Measurements from ENCODE around the gene DOHH. TPM values are rescaled to one million over a fixed set of nuclear protein-coding genes. Genes with fewer than 3 reads are reported as not detected.

Gene DOHH
- total and polyA plus RNA-seq, 2 experiments from 2014 or later, result 19.0 to 34.7 TPM

GRCh38 chr19:3527238-3527910 is 26.9 kb upstream of the DOHH start:
- H3K4me3 Mint-ChIP-seq, result no peak overlapping the region
- Histone ChIP-seq H3K79me2 (replicated peaks; ENCODE audit: insufficient read depth) (no peaks in the 10 kb centered on the region), H3K9me2 (ENCODE audit: insufficient read depth) (no peaks in the 10 kb centered on the region), H3K4me1 (ENCODE audit: insufficient read depth) (no peaks in the 10 kb centered on the region), H3K27me3 (ENCODE audit: insufficient read depth) (no peaks in the 10 kb centered on the region), H3K36me3 (ENCODE audit: insufficient read depth) (no peaks in the 10 kb centered on the region), H4K20me1 (replicated peaks; ENCODE audit: insufficient read depth) (no peaks in the 10 kb centered on the region; the same call in 1 of the 2 replicates), H3K4me2 (no peak overlapping the region), H3K4me3 (no peak overlapping the region), H2AFZ (no peak overlapping the region), H3F3A (replicated peaks; ENCODE audit: low read depth) (no peaks in the 10 kb centered on the region), H3K27ac (ENCODE audit: low read depth) (no peak overlapping the region)
- H3K27ac Mint-ChIP-seq, result no peak overlapping the region
- ATAC-seq, result no peak
- H3K36me3 Mint-ChIP-seq (ENCODE audit: low read depth), result peaks cover 10% of the 10 kb centered on the region
- DNase-seq (ENCODE audit: low spot score), result no peak
- no peaks in the 10 kb centered on the region for H3K9me3 Mint-ChIP-seq
- H3K4me1 Mint-ChIP-seq, result no peaks in the 10 kb centered on the region; the same call in 2 of the 3 replicates
- no peak for TF ChIP-seq STAT1 (IDR thresholded peaks at IDR 0.05; ENCODE audit: unreplicated experiment)
- TF ChIP-seq CREB1 (CRISPR knock-in tag; IDR thresholded peaks at IDR 0.05; ENCODE audit: low read depth), result no peak
- no peak for TF ChIP-seq ZNF331 (CRISPR knock-in tag; IDR thresholded peaks at IDR 0.05; ENCODE audit: low read depth)
- TF ChIP-seq REST (IDR thresholded peaks at IDR 0.05; ENCODE audit: unreplicated experiment), result no peak
- TF ChIP-seq EZH2 (IDR thresholded peaks at IDR 0.05; ENCODE audit: low read depth, unreplicated experiment), result no peak
- TF ChIP-seq ZNF114 (CRISPR knock-in tag; IDR thresholded peaks at IDR 0.05), result no peak
- no peak for TF ChIP-seq POLR2AphosphoS5 (IDR thresholded peaks at IDR 0.05; ENCODE audit: low read depth)
- no peak for TF ChIP-seq EZH2phosphoT487 (IDR thresholded peaks at IDR 0.05; ENCODE audit: unreplicated experiment)
- no peak for TF ChIP-seq CTCF (conservative IDR thresholded peaks at IDR 0.05; ENCODE audit: low read depth in 2 of 2)
- no peak for TF ChIP-seq ETS1 (IDR thresholded peaks at IDR 0.05)
- H3K27me3 Mint-ChIP-seq (ENCODE audit: insufficient read depth, low read depth, poor library complexity), result peaks cover 3% of the 10 kb centered on the region
